ENCODE results near the gene SCNN1G.

The SCNN1G gene

DNA sequence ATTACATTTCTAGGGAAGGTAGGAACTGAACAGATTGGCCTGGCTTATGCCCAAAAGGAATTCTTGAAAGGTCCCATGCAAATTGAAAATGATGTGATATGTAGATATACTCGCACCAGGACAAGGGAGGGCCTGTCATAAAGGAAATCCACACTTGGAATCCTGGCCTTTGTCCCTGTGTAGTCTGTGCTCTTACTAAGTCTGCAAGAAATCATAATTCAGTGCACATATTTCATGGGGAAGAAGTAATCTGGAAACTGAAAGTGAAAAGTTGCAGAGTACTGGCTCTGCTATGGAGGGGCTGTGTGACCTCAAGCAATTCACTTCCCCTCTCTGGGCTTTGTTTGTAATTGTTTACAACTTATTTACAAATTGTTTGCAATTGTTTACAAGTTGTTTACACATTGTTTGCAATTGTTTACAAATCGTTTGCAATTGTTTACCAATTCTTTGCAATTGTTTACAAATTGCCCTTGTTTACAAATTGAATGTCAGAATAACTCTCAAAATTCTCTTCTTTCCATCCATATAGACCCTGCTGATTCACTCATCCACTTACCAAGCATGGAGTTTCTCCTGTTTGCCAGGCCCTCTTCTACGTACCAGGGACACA is 12.9 kb downstream of the SCNN1G start:
- FAIRE-seq (no peak), DNase-seq (ENCODE audit: insufficient read length, low spot score) (no peak)

DNA sequence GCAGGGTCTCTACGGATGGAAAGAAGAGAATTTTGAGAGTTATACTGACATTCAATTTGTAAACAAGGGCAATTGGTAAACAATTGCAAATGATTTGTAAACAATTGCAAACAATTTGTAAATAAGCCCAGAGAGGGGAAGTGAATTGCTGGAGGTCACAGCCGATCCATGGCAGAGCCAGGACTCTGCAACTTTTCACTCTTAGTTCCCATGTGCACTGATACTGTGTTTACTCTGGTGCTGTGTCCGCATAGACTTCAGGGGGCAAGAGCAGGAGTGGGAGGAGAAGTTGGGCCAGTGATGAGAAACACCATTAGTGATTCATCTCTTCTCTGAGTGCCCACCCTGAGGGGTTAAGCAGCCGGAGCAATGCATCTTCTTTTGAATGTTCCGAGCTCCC is 14.0 kb downstream of the SCNN1G start:
- FAIRE-seq, result no peak
- no peak for DNase-seq (ENCODE audit: insufficient read length, low spot score)

- DNase-seq (ENCODE audit: insufficient read length, low spot score) (no peak), FAIRE-seq (no peak)
Observed at GRCh38 chr16:23202166-23202565, 19.6 kb downstream of the SCNN1G start.

- no peak for FAIRE-seq
- no peak for DNase-seq (ENCODE audit: insufficient read length, low spot score)
Observed at GRCh38 chr16:23206986-23207385, 24.4 kb downstream of the SCNN1G start.

- DNase-seq (ENCODE audit: insufficient read length, low spot score) (no peak), FAIRE-seq (no peak)
Observed at GRCh38 chr16:23207485-23207884, 24.9 kb downstream of the SCNN1G start.

DNA sequence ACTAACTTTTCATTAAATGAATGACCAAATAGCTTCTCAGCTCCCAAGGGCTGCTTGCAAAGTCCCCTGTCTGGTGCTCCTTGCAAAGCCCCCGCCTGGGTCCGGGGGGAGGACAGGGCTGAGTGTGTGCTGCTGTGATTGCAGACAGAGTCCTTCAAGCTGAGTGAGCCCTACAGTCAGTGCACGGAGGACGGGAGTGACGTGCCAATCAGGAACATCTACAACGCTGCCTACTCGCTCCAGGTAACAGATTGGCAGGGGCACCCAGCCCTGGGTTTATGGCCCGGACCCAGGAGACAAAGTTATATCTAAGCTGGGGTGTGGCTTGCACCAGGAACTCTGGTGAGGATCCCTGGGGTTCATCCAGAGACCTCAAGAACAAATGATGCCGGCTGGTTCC is 27.1 kb downstream of the SCNN1G start:
- DNase-seq (ENCODE audit: insufficient read length, low spot score), result no peak
- FAIRE-seq, result no peak

DNA sequence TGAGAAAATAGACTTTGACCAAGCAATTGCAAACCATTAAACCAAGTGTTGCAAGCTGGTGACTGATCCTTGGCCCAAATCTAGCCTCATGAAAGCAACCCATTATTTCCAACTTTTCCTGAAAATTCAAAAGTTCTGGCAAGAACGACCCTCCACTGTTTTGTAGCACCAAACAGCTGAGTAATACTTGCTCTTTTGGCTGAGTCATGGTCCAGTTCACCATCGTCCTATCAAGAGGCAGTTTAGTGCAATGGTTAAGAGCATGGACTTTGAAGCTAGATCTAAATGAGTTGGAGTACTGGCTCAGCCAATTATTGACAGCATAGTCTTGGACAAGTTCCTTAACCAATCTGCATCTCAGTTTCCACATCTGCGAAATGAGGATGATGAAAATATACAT is 31.3 kb downstream of the SCNN1G start:
- FAIRE-seq (no peak), DNase-seq (ENCODE audit: insufficient read length, low spot score) (no peak)

DNA sequence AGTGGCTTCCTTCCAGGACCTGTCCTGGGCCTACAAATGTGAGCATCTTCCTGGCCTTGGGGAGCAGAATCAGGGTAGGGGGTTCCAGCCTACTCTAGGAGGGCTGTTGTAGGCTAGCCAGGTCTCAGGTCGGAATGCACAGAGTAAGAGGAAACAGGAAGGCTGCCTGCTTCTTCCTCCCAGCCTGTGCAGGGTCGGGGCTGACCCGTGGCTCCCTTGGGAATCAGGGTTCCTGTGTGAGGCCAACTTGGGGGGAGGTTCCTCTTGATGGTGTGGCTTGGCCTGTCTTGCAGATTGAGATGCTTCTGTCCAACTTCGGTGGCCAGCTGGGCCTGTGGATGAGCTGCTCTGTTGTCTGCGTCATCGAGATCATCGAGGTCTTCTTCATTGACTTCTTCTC is 32.3 kb downstream of the SCNN1G start:
- no peak for FAIRE-seq
- no peak for DNase-seq (ENCODE audit: insufficient read length, low spot score)

DNA sequence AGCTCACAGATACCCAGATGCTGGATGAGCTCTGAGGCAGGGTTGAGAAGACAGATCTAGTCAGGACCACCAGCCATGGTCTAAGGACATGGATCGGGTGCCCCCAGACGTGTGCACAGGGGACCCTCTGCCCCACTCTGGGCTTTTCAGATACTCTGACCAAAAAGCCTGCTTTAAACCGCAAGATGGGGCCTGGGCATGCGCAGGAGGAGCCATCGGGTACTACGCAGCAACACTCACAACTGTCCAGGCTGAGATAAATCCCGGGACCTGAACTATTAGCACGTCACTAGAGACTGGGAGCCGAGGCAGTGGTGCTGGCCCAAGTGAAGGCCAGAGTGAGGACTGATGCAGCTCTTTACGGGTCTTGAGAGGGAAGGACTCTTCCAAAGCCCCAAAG is 32.9 kb downstream of the SCNN1G start:
- no peak for FAIRE-seq
- no peak for DNase-seq (ENCODE audit: insufficient read length, low spot score)

DNA sequence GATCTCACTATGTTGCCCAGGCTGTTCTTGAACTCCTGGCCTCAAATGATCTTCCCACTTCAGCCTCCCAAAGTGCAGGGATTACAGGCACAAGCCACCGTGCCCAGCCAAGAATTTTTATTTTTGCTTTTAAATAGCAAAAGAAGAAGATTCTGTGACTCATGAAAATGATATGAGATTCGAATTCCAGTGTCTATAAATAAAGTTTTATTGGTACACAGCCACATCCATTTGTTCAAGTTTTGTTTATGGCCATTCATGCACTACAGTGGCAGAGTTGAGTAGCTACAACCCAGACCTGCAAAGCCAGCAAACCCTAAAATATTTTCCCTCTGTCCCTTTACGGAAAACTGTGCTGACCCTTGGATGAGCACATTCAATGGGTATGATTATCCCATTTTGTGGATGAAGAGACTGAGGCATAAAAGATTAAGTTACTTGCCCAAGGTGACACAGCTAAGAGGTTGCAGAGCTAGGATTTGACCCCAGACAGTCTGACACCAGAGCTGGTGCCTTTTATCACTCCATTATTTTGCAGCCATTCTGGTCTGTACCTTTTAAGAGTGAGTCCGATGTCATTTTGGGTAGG is 34.2 kb downstream of the SCNN1G start:
- no peak for FAIRE-seq

GRCh38 chr16:23217646-23218045 is 35.1 kb downstream of the SCNN1G start:
- no peak for FAIRE-seq
- no peak for DNase-seq (ENCODE audit: insufficient read length, low spot score)

More for the DNA sequence above, 34.2 kb downstream of the SCNN1G start:
- no peak for DNase-seq (ENCODE audit: insufficient read length, low spot score)

DNA sequence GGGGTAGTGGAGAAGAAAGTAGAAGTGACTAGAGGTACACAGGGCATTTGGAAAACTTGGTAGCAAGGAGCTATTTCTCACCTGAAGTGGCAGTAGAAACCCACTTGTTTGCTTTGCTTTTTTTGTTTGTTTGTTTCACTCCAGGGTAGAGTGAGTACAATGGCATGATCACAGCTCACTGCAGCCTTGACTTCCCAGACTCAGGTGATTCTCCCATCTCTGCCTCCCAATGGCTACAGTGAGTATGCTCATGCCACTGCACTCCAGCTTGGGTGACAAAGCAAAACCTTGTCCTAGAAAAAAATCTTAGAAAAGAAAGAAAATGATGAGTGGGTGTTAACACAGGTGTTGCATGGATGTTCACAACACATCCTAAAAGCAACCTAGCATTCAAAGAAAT is 40.4 kb downstream of the SCNN1G start:
- FAIRE-seq (no peak), DNase-seq (ENCODE audit: insufficient read length, low spot score) (no peak)

- FAIRE-seq, result no peak
- DNase-seq (ENCODE audit: insufficient read length, low spot score), result no peak
Observed at GRCh38 chr16:23223368-23223767, 40.8 kb downstream of the SCNN1G start.

- no peak for FAIRE-seq
- DNase-seq (ENCODE audit: insufficient read length, low spot score), result no peak
Observed at GRCh38 chr16:23225109-23225508, 42.6 kb downstream of the SCNN1G start.

- DNase-seq (ENCODE audit: insufficient read length, low spot score) (no peak), FAIRE-seq (no peak)
Observed at GRCh38 chr16:23225634-23226033, 43.1 kb downstream of the SCNN1G start.

- DNase-seq (ENCODE audit: insufficient read length, low spot score), result no peak
Observed at GRCh38 chr16:23227529-23227928, 45.0 kb downstream of the SCNN1G start.

DNA sequence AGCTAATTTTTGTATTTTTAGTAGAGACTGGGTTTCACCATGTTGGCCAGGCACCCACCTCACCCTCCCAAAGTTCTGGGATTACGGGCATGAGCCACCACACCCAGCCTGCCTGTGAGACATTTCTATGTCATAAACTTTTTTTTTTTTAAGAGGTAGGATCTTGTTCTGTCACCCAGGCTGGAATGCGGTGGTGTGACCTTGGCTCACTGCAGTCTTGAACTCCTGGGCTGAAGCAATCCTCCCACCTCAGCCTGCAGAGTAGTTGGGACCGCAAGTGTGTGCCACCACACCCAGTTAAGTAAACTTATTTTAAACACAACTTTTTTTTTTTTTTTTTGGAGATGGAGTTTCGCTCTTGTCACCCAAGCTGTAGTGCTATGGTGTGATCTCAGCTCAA is 47.2 kb downstream of the SCNN1G start:
- DNase-seq (ENCODE audit: insufficient read length, low spot score), result no peak

More at GRCh38 chr16:23227529-23227928, 45.0 kb downstream of the SCNN1G start:
- FAIRE-seq, result no peak

DNA sequence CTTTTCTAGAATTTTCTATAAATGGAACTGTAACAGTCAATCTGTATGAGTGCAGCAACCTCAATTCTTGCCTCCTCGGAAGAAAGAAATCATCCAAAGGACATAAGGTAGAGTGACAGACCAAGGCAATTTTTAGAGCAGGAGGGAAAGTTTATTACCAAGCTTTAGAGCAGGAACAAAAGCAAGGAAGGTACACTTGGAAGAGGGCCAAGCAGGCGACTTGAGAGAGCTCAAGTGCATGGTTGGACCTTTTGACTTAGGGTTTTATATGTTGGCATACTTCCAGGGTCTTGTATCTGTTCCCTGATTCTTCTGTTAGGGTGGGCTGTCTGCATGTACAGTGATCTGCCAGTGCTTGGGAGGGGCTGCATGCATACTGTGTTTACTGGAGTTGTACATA is 50.3 kb downstream of the SCNN1G start:
- DNase-seq (ENCODE audit: insufficient read length, low spot score), result no peak
- no peak for FAIRE-seq

More for the DNA sequence above, 47.2 kb downstream of the SCNN1G start:
- no peak for FAIRE-seq

DNA sequence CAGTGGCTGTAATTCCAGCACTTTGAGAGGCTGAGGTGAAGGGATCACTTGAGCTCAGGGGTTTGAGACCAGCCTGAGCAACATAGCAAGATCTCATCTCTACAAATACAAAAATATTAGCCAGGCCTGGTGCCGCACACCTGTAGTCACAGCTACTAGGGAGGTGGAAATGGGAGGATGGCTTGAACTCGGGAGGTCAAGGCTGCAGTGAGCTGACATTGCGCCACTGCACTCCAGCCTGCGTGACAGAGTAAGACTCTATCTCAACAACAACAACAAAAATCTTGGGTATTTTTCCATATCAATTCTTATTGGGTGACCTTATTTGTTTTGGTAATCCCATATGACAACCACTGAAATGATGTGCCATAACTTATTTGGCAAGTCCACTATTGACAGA is 52.6 kb downstream of the SCNN1G start:
- FAIRE-seq (no peak), DNase-seq (ENCODE audit: insufficient read length, low spot score) (no peak)

GRCh38 chr16:23236983-23237382 is 54.4 kb downstream of the SCNN1G start:
- DNase-seq (ENCODE audit: insufficient read length, low spot score) (no peak), FAIRE-seq (no peak)

DNA sequence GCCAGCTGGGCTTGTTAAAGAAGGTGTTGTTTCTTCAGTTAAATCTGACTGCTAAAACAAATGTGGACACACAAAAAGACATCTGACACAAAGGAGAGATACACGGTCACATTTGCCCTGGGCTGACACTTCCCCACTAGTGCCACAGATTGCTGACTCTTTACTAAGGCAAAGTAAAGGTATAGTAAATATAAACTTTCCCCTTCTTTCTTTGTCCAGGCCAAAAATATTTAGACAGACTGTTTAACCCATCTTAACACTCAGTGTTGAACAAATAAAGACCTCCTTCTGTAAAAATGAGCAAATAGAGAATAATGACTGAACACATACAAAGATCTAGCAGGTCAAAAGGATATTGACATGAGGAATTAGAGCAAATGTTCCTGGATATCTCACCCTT is 58.4 kb downstream of the SCNN1G start:
- FAIRE-seq (no peak), DNase-seq (ENCODE audit: insufficient read length, low spot score) (no peak)

DNA sequence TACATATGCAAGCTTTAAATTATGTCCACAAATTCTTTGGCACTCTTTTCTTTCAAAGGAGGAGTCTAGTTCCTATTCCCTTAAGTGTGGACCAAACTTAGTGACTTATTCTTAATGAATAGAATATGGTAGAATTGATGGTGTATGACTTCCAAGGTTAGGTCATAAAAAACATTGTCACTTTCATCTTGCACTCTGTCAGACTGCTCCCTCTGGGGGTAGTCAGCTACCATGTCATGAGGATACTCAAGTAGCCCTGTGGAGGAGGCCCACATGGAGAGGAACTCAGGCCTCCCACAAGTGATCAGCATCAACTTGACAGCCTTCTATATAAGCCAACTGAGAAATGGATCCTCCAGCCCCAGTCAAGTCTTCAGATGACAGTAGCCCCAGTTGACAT is 61.6 kb downstream of the SCNN1G start:
- no peak for DNase-seq (ENCODE audit: insufficient read length, low spot score)
- FAIRE-seq, result no peak

DNA sequence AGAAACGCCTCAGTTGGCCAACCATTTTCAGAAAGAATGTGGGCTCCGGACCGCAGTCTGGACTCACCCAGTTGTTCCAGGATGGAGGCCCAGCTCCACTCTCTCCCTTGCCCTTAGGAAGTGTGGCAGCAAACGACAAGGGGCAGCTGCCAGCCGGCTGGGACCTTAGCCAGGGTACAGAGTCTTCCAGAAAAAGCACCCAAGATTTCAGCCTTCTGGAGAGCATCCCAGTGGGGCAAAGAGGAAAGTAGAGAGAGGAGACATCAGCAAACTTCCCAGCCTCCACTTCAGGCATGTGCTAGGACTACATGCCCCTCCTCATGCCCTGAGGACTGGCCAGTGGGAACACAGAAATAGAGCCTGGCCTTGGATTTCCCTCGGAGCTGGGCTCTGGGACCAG is 62.7 kb downstream of the SCNN1G start:
- FAIRE-seq (no peak), DNase-seq (ENCODE audit: insufficient read length, low spot score) (no peak)
